ENCODE results near the gene LRIT1.

The LRIT1 gene

DNA sequence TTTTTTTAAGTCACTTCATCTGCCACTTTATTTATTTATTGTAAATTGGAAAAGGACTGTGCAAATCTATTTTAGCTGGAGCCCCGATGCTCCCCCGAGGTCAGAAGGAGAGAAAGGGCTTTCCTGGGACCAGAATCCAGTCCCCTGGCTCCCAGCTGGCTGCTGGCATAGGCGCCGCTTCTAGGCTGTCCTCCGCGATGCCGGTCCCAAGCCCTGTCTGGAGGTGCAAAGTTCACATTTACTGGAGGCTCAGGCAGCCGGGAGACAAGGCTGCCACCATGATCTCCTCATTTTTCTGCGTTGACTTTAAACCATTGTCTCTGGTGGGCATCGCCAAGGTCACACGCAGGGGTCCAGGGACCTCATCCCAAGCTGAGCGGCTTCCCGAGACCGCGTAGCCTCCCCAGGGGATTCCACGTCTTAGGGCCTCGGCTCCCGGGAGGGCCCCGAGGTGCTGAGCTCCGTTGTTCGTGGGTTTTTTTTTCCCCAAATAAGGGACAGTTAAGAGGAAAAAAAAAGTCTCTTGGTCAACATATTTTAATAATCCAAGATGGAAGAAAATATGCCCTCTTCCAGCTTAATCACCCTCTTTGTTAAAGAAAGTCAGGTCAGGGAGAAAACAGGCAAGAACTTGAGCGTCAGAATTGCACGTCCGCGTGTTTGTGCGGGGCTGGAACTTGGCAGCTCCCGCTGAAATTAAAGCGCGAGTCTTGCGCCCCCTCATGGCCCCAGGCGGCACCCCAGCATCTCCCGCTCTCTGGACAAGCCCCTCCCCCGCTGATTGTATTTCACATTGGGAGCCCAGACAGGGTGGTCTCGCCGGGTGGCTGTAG is 15.4 kb upstream of the LRIT1 start:
- DNase-seq (ENCODE audit: low spot score): peak; percentile 28

DNA sequence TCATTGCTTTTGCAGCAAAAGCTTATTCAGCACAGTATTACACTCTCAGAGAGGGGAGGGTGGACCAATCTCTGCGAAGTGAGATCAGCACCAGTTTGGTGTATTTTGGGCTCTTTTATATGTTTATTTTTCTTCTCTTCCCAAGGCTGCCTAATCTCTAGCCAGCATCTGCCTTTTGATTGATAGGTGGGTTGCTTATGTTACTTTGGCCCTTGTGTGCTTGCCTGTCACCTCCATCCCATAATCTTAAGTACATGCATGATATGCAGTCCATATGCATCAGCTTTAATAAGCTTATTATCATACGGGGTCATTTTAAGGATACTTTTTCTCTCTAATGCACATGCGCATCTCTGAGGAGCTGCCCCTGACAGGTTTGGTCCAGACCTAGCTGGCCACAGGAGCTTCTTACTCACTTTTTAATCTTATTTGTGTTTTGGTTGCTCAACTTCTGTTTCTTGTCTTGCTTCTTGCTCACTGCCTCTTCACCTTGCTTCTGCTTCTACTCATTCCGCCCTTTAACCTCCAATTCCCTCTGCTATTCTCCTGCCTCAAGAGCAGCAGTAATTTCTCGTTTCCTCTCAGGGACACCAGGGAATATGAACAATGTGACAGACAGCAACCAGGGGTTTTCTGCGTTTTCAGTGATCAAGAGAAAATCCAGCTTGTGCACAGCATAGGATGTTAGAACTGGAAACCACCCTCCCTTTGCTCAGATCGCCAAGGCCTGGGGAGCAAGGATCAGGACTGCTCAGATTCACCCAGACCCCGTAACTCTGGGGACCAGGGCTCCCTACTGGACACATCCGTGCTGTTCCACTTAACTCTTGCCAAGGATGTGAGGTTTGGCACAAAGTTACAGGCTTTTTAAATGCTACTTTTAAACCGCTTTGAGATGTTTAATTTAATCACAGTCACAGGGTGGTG is 13.5 kb upstream of the LRIT1 start:
- peak; percentile 41 for DNase-seq (ENCODE audit: low spot score)

DNA sequence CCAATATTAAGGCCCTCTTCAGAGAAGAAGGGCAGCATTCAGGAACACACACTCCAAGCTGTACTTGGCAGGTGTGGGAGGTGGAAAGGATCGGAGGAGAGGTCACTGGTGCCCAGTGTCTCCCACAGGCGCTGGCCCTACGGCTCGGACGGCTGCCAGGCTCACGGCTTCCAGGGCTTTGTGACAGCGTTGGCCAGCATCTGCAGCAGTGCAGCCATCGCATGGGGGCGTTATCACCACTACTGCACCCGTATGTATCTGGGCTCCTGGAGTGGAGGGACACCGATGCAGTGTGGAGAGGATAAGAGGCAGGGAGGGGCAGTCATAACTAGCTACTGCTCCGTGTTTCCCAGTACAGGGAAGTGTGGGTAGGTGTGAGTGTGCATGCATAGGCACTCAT is 7.4 kb upstream of the LRIT1 start:
- no peak for DNase-seq (ENCODE audit: low spot score)

DNA sequence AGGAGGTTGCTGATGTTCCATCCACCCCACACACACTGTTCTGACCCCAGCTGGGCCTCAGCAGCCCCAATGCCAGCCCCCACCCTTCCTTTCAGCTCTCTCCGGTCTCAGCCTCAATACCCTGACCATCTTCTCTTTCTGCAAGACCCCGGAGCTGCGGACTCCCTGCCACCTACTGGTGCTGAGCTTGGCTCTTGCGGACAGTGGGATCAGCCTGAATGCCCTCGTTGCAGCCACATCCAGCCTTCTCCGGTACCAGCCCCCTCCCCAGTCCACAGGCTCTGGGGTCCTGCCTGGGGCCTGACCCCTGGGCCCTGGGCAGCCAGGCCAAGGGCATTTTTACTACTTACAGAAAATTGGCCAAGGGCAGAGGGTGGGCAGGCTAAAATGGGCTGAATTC is 6.2 kb upstream of the LRIT1 start:
- DNase-seq (ENCODE audit: low spot score): no peak

DNA sequence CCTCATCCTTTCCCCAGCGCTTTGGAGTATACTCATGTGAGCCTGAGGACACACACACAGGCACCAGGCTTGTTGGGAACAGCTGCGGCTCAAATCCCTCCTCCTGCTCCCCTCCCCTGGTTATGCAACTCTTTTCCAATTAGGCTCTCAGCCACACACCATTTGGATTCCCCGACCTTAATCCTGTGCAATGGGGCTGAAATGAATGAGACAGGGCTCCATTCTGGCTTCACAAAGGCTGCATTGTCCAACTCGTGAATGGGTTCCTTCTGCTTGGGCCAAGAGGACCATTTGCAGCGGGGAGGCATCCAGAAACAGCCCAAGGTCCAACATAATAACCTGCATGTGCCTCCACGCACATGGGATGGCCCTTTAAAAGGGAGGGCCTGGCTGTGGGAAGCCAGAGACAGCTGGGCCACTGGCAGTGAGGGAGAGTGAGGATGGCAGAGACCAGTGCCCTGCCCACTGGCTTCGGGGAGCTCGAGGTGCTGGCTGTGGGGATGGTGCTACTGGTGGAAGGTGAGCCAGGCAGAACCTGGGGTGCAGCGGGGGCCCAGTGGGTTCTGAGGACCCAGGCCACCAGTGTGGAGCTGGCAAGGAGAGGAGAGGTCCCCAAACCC is 3.4 kb upstream of the LRIT1 start, which contains the start of gene RGR:
Gene RGR, plus strand, starts transcription at position 403 of the 620 bp plus-strand sequence. Its CDS starts 38 bp downstream, at position 441.
- peak; percentile 29 for DNase-seq (ENCODE audit: low spot score)

DNA sequence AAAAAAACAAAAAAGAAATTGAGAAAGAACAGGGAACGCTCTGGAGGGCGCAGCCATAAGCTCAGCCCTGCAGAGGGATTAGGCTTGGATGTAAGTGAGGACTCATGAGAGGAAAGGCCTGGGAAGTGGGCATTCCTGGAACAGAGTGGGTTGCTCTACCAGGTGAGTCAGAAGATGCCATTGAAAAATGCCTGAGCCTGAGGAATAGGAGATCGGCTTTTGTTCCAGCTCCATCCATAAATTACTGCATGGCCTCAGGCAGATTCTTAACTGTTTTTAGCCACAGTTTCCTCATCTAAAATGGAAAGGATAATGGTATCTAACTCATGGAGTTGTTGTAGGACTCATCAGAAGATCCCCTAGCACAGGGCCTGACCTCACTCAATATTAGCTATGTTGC is 2.4 kb upstream of the LRIT1 start:
- DNase-seq (ENCODE audit: low spot score): no peak

DNA sequence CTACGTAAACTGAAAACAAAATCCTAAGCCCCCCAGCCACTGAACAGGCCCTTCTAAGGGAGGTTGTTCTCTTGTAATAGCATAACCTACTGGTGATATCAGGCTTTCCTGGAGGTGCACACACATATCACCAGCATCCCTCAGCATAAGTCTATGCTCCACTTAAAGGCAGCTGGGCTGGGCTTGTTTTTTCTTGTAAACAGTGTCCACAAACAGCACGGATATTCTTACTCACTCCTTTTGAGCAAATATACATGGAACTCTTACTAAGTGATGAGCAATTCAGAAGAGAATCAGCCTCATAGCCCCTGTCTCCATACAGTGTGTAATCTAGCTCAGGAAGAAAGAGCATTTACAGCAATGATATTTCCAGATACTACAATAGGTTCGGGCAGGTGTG is 2.4 kb downstream of the LRIT1 start:
- no peak for DNase-seq (ENCODE audit: low spot score)

DNA sequence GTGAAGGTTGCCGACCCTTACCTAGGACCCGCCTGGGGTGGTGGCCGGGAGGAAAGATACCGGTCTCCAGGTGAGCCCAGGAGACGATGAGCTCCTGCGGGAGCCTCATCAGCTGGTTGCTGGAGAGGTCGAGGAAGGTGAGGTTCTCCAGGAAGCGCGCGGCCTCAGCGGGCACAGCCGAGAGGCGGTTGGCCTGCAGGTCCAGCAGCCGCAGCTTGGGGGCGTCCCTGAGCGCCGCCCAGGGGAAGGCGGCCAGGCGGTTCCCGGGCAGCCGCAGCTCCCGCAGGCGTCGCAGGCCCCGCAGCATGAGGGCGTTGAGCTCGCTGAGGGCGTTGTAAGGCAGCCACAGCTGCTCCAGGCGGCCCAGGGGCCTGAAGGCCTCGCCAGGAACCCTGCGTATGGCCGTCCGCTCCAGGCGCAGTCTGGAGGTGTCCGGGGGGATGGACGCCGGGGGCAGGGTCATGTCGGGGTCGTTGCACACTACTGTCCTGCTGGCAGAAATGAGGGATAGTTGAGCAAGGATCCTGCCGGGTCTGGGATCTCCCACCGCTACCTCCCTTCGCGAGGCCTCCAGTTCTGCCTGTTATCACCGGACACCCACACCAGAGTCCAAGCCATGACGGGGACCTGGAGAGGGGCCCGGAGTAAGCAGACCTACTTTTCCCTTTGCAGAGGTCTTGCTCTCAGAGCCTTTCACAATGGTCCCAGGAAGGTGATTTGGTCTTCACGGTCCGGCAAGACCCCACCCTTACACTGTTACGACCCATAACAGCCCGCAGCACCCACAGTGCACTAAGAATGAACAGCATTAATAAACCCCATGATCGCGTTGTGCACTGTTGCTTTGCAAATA is 3.9 kb downstream of the LRIT1 start:
- DNase-seq (ENCODE audit: low spot score): no peak

DNA sequence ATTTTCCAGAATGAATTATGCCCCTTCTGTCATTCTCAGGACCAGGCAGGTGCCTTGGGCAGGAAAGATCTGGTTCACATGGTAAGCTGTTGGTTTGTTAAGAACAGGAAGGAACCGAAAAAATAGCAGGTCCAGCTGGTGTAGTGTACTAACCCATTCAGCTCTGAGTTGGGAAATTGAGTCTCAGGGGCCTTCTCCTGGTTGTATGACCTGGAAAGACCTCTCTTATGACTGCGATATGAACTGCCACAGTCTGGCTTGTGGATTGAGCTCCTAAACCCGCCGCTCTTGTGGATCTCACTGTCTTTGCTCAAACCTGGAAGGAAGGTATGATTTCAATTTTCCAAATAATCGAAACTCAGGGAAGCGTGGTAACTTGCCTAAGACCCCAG is 4.5 kb downstream of the LRIT1 start:
- no peak for DNase-seq (ENCODE audit: low spot score)

DNA sequence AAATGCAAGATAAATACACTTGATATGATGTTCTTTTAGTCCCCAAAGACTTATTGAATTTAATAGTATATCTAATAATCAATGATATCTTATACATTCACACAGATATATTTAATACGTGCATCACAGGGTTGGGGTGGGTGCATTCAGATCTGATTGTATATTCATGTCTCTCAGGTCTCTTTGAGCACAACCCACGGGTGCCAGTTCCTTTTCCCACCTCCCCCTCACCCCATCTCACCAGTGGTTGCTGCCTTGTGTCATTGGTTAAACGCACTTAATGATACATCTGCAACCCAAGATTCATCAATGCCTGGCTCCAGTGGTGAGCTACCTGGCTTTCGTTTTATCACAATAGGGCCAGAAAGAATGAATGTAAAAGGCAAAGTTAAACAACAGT is 6.2 kb downstream of the LRIT1 start:
- DNase-seq (ENCODE audit: low spot score): no peak

DNA sequence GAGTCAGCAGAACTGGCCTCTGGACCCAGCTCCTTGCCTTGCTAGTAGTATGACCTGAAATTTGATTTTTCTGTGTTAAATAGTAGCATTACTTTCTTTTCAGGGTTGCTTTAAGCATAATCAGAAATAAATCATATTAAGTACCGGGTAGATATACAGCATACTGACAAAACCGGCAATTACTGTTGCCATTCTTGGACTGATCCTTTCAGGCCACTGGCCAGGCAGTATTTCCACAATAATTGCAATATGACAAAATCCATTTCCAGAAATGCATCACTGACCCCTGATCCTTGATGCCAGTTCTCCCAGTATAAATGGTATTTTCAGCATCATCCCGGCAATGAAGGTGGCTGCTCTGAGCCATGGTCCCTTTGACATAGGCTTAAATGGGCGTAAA is 6.9 kb downstream of the LRIT1 start:
- no peak for DNase-seq (ENCODE audit: low spot score)

DNA sequence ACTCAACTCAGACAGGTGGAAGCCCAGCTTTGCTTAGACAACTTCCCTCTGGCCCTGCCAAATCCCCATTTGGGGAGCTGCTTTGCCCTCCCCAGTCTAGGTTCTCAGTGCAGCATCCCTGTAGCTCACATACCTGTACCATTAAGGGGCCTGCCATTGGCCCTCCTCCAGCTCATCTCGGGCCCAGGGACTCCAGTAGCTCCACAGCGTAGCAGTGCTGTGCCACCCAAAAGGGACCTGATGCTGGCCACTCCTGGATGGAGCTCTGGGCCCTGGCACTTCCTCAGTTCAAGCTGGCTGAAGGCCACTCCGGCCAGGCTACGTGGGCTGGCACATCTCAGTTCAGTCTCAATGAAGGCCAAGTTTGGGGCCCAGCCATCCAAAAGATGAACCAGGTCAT is 7.4 kb downstream of the LRIT1 start:
- no peak for DNase-seq (ENCODE audit: low spot score)

DNA sequence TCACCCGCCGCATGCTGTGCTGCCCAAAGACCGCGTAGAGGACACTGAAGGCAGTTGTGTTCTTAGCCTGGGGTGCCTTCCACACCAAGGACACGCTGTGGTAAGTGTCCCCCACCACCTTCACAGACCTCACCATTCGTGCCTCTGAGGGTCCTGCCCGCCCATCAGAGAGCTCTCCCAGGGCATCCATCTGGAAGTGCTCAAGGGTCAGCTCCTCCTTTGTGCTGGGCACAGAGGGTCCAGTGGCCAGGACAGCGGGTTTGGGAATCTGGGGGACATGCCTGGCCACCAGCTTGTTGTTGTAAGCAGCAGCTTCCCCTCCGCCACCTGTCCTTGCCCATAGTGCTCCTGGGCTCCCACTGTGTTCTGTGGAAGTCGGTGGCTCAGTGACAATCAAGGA is 9.0 kb downstream of the LRIT1 start:
- DNase-seq (ENCODE audit: low spot score): no peak

DNA sequence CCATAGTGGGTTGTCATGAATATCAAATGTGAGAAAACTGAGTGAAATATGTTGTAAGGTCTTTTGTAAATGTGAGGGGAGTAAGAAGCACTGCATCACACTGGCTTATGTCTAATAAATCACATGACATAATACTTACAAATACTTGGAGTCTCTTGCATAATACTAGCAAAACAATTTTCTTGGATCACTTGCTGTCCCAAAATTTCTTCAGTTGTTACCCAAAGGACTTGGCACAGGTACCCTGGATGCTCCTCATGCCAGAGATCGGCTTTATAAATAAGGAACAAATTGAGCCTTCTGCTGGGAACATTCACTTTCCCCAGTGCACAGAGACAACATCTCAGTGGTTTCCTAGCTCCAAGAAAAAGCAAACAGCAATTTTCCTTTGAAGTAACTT is 11.0 kb downstream of the LRIT1 start:
- no peak for DNase-seq (ENCODE audit: low spot score)

DNA sequence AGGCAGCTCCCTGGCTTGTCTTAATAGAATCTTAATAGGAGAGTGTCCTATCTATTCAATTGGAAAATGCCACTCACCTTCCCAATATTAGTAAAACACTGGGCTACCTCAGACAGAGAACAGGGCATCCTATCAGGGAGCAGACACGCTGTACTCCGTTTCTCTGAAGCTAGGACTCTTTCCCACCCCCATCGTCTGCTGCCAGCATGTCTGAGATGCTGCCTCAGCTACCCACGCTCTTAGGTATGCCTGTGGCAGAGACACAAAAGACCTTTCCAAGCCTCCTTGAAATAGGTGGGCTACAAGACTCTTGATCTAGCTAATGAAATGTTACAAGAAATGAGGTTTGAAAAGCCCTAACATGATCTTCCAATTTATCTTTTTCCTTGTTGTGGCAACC is 13.5 kb downstream of the LRIT1 start:
- no peak for DNase-seq (ENCODE audit: low spot score)

DNA sequence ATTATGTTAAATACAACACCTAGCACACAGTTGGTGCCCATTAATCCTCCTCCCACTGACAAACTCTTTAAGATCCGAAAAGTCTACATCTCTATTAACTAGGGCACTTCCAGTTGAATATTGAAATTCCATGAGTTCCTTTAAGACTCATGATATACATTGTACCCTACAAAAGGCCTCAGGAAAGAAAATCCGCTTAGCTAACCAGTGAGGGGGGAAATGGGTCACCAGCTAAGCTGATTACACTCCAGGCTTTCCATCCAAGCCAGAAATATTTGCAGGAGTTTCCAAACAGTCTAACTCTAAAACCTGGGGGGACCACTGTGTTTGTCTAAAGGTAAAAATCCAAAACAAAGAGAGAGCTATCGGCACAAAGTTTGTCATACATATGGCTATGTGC is 14.7 kb downstream of the LRIT1 start:
- no peak for DNase-seq (ENCODE audit: low spot score)

DNA sequence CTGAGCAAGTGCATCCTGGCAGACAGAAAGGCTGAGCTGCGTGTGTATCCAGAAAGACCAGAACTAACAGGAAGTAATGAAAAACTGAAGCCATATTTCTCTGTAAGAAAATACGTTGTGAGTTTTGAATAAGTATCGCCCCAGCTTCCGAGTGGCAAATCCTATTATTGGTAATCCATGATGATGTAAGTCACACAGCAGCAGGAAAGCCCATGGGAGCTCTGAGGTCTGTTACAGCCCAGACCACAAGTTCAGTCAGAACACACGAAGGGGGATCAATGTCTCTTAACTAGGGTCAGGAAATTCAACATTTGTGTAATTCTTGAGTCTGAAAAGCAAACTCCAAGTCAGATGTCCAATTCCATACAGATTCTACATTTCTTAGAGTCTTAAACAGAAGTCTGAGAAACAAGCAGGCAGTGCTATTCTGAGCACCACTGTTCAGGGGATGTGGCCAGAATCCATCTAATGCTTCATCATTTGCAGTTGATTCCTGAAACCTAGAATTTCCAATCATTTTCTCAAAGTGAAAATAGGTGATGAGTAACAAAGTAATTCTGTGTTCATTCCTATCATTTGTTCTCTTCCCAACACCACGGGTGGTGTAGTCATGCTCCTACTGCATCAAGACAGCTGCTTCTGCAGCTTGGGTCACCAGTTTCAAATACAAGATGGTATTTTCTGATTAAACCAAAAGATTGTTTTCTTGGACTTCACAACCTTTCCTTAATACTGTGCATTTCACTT is 15.7 kb downstream of the LRIT1 start, which contains the start of gene LRIT2:
Gene LRIT2, minus strand, starts transcription at position 118 of the 747 bp plus-strand sequence. Its CDS starts 24 bp downstream, at position 94.
- peak; percentile 31 for DNase-seq (ENCODE audit: low spot score)

DNA sequence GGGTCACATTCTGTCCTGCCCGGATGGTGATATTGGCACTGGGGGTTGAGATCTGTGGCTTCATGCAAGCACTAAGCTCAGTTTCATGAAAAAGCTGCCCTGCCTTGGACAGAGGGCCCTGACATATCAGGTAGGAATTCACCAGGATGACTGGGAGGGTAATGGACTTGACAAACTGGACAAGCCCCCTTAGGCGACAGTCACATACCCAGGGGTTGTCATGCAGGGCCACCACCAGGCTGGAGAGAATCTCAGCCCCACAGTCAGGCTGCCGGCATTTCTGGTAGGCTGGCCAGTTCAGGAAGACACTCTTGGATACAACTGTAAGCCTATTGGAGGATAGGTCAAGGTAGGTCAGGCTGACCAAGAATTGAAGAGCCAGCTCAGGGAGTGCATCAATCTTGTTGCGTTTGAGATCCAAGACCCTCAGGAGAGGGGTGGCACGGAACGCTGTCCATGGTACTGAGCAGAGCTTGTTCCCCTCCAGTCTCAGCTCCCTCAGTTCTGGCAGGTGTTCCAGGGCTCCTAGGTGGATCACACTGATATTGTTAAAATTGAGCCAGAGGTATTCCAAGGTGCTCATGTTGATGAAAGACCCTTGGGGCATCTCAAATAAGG is 16.8 kb downstream of the LRIT1 start:
- DNase-seq (ENCODE audit: low spot score): no peak

DNA sequence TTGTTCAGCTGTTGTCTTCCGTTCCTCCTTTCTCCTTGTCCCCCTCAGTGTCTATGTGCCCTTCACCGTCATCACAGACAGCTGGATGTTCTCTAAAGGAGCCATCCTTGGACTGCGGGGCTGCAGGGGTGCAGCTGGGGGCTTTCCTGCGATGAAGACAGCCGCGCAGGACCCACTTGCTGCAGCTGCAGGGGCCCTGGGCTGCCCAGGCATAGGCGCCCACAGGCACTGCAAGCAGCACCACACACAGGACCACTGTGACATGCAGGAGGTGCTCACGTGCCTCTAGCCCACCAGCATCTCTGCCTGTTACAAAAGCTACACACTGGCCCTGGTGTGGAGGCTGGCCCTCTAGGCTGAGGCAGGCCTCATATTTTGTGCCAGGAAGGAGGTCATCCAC is 19.4 kb downstream of the LRIT1 start:
- no peak for DNase-seq (ENCODE audit: low spot score)

DNA sequence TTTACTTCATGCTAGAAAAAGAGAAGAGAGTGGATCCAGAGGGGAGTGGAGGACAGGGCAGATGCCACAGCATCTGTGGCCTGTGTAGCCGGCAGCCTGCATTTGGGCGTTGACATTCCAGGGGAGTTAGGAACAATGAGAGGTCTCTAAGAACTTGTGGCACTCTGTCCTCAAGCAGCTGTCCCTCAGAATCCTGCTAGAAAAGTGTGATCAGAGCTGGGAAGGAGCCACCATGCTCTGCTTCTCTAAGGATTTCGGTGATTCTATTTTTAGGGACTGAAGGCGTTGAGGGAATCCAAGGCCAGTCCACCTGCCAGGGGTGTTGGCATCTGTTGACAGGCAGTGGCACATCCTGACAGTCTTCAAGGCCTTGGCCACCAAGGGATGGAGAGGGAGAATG is 23.6 kb downstream of the LRIT1 start:
- no peak for DNase-seq (ENCODE audit: low spot score)
